ENCODE data around the gene PCID2.

GRCh38 chr13:113129921-113130750 is 78.3 kb downstream of the PCID2 start:
- TF ChIP-seq POLR2A (IDR thresholded peaks at IDR 0.05) = no peak
- TF ChIP-seq CTCF (IDR thresholded peaks at IDR 0.05) = no peak

Measured in lower leg skin (tissue), 3 donors.